Measurements from ENCODE around the gene TMEM217.

The TMEM217 gene

GRCh38 chr6:37243131-37243815 lies 14.7 kb downstream of the TMEM217 start:
- DNase-seq = no peak

DNA sequence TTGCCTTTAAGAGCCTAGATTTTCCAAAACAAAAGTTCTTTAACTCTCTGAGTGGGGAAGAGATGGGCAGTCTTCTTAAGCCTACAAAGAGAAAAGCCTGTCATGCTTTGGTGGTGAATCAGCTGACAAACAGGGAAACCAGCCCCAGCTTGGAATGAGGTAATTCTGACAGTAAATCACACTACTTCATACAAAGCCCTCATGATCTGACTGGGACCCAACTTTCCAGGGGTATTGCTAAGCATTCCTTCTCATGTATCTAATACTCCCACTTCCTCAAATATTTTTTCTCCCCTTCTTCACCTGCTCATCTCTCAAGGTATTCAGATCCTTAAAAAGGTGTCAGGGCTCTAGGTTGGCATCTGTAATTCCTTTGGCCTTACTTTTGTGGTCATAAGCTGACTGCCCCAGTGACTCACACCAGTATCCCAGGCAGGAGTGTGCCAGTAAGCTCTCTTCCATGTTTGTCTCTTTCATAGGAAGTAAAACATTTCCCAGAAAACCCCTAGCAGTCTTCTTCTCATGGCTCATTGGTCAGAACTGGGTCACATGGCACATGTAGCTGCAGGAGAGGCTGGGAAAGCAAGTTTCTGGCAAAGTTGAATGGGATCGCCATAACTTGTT lies 15.4 kb downstream of the TMEM217 start:
- DNase-seq = no peak

DNA sequence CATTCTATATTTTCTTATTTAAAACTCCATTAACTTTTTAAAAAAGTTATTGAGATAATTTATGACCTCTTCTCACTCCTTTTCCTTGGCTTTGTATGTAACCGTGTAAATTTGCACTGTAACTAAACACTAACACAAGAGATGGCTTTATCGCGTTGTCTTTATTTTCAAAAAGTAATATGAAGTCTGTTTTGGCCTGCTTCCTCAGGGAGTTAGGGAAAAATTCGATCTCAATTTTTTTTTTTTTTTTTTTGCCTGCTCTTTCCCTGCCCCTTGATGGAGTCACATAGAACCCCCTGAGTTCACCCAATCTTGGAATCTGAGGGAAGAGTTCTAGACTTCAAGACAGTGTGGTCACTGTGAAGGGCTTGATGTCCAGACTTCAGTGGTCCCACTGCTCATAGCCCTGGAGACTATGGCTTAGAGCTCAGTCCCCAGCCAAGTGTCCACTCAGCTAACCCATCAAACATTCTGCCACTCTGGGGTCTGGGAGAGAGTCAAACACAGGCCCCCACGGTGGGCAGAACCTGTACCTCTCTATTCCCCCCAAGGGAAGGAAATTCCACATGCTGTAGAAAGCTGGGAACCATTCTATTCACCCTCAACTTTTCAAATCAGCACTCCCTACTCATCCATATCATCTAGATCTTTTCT lies 16.0 kb downstream of the TMEM217 start:
- no peak for DNase-seq

- no peak for DNase-seq
These were observed 16.8 kb downstream of the TMEM217 start for GRCh38 chr6:37241131-37241530.

DNA sequence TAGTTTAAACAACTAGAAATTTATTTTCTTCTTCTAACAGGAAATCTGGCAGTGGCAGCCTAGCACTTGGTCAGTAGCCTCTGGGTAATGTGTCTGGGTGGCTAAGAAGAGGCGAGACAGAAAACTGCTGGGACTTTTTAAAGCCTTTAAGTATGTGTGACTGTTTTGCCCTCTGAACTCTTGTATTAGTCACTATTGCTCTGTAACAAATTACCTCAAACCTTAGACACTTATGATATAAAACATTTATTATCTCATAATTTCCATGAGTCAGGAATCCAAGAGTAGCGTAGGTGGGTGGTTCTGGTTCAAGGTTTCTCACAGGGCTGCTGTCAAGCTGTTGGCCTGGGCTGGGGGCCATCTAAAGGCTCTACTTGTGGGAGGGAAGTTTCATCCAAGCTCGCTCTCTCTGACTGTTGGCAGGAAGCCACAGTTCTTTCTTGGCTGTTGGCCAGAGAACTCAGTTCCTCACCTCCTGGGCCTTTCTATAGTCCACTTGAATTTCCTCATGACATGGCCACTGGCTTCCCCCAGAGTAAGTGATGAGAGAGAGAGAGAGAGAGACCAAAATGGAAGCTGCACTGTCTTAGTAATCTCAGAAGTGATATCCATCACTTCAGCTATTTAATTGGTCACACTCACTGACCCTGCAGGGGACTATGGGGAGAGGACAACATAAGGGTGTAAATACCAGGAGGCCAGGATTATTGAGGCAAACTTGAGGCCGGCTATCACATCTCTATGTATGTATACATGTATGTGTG lies 17.8 kb downstream of the TMEM217 start:
- peak; percentile 67 for DNase-seq

DNA sequence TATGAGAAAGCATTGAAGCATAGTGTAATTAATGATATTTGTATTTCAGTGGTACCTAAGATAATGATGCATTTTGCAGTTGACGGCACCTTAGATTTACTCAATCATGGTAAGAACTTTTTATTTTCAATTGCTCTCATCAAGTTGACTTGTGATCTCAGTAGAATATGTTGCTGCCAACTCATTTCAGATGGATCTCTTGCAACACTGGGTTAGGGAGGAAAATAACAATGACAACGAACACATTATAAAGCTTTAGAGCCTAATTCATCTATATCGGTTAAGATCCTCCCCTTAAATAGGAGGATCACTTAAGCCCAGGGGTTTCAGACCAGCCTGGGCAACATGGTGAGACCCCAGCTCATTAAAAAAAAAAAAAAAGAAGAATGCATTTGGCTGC lies 18.4 kb downstream of the TMEM217 start:
- DNase-seq = no peak

DNA sequence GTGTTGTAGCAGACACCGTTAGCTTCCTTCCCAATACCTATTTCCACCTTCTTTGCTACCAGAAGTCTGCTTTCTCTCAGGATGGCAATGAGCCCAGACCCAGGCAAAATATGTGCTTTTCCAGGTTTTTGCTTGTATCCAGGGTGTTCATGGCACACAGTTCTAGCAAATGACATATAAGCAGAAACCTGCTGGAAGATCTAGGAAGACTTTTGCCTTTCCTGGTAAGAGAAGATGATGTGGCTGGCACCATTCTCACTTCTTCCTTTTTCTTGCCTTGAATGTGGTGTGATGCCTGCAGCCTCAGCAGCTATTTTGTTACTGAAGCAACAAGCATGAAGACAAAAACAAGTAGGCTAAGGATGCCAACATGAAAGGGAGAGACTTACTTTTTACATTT lies 19.6 kb downstream of the TMEM217 start:
- no peak for DNase-seq

DNA sequence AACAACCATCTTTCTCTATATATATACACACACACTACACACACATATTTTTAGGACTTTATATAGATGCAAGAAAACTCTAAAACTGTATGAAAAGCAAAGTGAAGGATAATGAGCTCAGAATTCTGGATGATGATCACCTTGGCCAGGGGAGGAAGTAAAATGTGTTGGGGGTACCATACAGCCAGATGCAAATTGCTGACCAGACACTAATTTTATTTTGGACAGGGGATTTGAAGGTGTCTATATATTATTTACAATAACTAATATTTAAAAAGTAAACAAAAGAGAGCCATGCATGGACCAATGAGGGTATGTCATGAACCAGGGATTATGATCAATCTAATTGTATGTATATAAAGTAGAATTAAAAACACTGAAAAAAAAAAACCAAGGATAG lies 20.2 kb downstream of the TMEM217 start:
- DNase-seq = no peak

DNA sequence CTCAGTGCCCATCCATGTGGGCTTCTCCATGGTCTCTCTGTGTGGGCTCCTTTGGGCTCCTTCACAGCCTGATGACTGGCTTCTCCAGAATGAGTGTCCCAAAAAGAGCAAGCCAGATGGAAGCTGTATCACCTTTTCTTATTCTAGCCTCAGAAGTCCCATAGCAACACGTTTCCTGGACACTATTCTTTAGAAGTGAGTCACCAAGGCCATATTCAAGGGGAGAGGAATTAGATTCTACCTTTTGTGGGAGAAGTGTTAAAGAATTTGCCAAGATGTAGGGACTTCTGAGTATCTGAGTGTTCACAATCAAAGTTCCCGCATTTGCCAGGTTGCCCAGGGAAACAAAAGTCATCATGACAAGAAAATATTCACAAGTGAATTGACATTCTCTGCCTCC lies 21.0 kb downstream of the TMEM217 start:
- DNase-seq = no peak

DNA sequence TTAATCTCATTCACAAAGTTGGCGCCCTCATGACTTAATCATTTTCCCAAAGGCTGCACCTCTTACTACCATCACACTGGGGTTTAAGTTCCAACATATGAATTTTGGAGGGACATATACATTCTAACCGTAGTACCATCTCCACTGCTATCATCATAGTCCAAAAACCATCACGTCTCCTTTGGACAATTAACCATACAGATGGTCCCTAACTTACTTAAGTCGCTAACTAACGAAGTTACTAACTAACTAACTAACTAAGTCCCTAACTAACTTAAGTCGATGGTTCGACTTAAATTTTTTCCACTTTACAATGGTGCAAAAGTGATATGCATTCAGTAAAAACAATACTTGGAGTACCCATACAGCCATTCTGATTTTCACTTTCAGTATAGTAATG lies 24.4 kb downstream of the TMEM217 start:
- DNase-seq = no peak

GRCh38 chr6:37232430-37233017 lies 25.4 kb downstream of the TMEM217 start:
- DNase-seq = no peak

- no peak for DNase-seq
These were observed 27.8 kb downstream of the TMEM217 start for GRCh38 chr6:37230104-37230503.

DNA sequence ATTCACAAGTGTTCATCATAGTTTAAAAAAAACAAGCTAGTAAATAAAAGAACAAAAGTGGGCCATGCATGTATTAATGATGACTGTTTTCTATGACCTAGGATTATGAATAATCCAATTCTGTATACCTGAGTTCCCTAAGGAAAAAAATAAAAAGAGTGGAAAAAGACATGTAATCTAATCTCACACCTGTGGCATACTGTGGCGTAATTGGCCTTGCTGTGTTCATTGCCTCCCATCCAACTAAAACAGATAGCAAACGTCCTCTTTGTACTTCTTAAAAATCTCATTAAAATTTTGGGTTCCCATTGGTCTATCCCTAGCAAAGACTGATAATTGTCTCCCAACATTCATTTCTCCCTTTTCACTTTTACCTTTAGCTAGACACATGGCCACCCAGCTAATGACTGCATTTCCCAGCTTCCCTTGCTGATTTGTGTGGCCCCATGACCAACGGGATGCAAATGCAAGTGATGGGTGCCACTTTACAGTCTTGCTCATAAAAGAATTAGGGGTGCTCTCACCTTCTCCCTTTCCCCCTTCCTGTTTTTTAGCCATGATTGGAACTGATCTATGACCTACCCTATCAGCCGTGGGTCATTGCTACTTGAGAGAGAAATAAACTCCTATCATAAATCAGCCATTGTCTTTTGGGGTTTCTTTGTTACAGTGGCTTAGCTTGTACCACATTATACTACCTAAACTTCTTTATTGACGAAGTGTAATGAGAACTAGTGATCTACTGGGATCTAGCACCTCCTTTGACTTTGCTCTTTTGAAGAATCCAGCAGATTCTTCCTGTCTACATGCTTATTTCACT lies 32.4 kb downstream of the TMEM217 start:
- DNase-seq = no peak

DNA sequence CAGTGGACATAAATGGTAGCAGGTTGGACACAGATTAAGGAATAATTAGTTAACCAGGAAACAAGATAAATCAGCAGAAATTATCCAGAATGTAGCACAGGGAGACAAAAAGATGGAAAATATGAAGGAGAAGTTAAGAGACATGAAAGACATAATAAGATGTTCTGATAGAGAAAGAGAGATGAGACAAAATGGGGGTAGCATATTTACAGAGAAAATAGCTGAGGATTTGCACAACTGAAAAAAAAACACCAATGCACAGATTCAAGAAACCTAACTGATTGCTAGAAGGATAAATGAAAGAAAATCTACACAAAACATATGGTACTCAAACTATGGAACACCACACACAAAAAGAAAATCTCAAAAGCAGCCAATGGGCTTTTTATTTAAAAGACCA lies 35.0 kb downstream of the TMEM217 start:
- DNase-seq = no peak

- peak; percentile 82 for DNase-seq
These were observed 35.6 kb downstream of the TMEM217 start for GRCh38 chr6:37222125-37222967.

DNA sequence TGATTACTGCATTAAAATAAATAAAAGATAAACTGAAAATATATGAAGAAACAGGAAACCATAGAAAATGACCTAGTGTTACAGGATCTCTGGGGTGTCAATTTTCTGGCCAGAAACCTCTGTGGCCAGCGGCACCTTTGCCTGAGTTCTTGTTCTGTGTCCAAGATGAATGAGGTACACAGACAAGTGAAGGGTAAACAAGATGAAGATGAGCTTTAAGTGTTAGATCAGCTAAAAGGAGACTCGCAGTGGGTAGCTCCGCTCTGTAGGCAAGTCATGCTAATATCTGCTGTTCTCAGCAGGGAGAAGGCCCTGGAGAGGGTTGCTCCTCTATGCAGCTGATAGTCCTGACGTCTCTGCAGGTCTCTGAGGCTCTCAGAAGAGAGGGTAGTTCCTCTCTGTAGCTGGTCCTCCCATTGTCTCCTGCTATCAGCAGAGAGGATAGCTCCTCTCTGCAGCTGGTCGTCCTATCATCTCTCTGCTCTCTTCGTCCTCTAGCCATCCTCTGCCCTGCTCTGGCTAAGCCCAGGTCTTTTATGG lies 36.3 kb downstream of the TMEM217 start:
- DNase-seq = no peak

GRCh38 chr6:37218511-37218910 lies 39.4 kb downstream of the TMEM217 start:
- no peak for DNase-seq

GRCh38 chr6:37218061-37218460 lies 39.9 kb downstream of the TMEM217 start:
- DNase-seq = no peak

GRCh38 chr6:37212268-37212667 lies 45.7 kb downstream of the TMEM217 start:
- no peak for DNase-seq

GRCh38 chr6:37210313-37210968 lies 47.5 kb downstream of the TMEM217 start:
- DNase-seq = peak; percentile 84

All from CD4-positive, alpha-beta T cell treated with Interleukin-6 for 4 hours (primary cell).